GM12878 (cell line): Measurements from ENCODE around the gene GPC6. TPM values are rescaled to one million over a fixed set of nuclear protein-coding genes. Genes with fewer than 3 reads are reported as not detected.

Experiments
- ATAC-seq: fragments of 200-7000 bp; cut with Tn5 transposase; 3 replicates; pipeline ENCODE4 v1.9.1; 2020; ENCODE audit warnings: mild to moderate bottlenecking, moderate library complexity
- BruUV-seq: library from RNA; stranded (reverse); fragments of 400-500 nt; replicated peaks from 2 replicates; lab custom pipeline; 2021; lab: Mats Ljungman, UMichigan
- CTCF ChIA-PET: fragments of 300-600 bp; sonication (Branson Sonifier 250); formaldehyde crosslinking; extraction: SDS; loops from one replicate; lab custom pipeline; 2021; ENCODE audit warnings: inconsistent platforms; lab: Yijun Ruan, JAX
- POLR2A ChIA-PET: fragments of 350-600 bp; formaldehyde crosslinking; extraction: SDS; loops from one replicate; lab custom pipeline; 2021; ENCODE audit warnings: inconsistent platforms; lab: Charles Lee
- RAD21 ChIA-PET: fragments of 300-600 bp; sonication (Branson Sonifier 250); formaldehyde crosslinking; loops from one replicate; lab custom pipeline; 2023; ENCODE audit warnings: antibody characterized with exemption; ENCODE audit not compliant: unreplicated experiment; lab: Charles Lee
- SMC1A ChIA-PET: fragments of 300-600 bp; sonication (Branson Sonifier 250); formaldehyde crosslinking; loops from one replicate; lab custom pipeline; 2023; ENCODE audit not compliant: unreplicated experiment, uncharacterized antibody; lab: Charles Lee
- DNase-seq: peaks from one replicate; pipeline ENCODE4 v3.0.0-alpha.2; 2011; ENCODE audit warnings: low read depth, low spot score
- FAIRE-seq: peaks from 3 replicates; lab custom pipeline; 2011; peaks lifted over from hg19 to GRCh38; lab: Jason Lieb, UNC
- H2AFZ ChIP-seq: 2 replicates; pipeline ENCODE4 v1.6.0; 2011; ENCODE audit warnings: low read depth, low read length, control low read depth; ENCODE audit not compliant: control insufficient read depth
- H3K27ac ChIP-seq: 2 replicates; pipeline ENCODE4 v1.5.1; 2011; ENCODE audit warnings: control low read depth; ENCODE audit not compliant: control insufficient read depth, insufficient read depth
- H3K27me3 ChIP-seq, 2 experiments: replicated peaks in 1 of 2; 2 replicates each; pipeline versions ENCODE4 v1.6.0 to v1.6.1; 2011; ENCODE audit warnings: low read length in 1 of 2; ENCODE audit not compliant: control insufficient read depth in 2 of 2, insufficient read depth in 2 of 2
- H3K36me3 ChIP-seq, 2 experiments: 2 replicates each; pipeline ENCODE4 v1.5.1; 2011; ENCODE audit warnings: low read length in 1 of 2; ENCODE audit not compliant: control insufficient read depth in 2 of 2, insufficient read depth in 2 of 2
- H3K4me1 ChIP-seq: 2 replicates; pipeline ENCODE4 v1.6.1; 2011; ENCODE audit warnings: mild to moderate bottlenecking, low read length, moderate library complexity, mixed read lengths; ENCODE audit not compliant: control insufficient read depth, insufficient read depth
- H3K4me2 ChIP-seq: 2 replicates; pipeline ENCODE4 v1.6.0; 2011; ENCODE audit warnings: control low read depth; ENCODE audit not compliant: control insufficient read depth, insufficient read depth
- H3K4me3 ChIP-seq: fragments of 200-600 bp; sonication (generic); 2 replicates; pipeline ENCODE4 v1.5.1; 2016
- H3K79me2 ChIP-seq: 2 replicates; pipeline ENCODE4 v1.6.0; 2011; ENCODE audit warnings: low read length; ENCODE audit not compliant: control insufficient read depth, insufficient read depth
- H3K9ac ChIP-seq: 2 replicates; pipeline ENCODE4 v1.8.0; 2011; ENCODE audit warnings: low read length, control low read depth, mixed read lengths; ENCODE audit not compliant: control insufficient read depth, insufficient read depth
- H3K9me3 ChIP-seq: replicated peaks from 3 replicates; pipeline ENCODE4 v1.5.1; 2011; ENCODE audit warnings: mild to moderate bottlenecking, low read length; ENCODE audit not compliant: control insufficient read depth, insufficient read depth
- H4K20me1 ChIP-seq: 2 replicates; pipeline ENCODE4 v1.6.0; 2011; ENCODE audit not compliant: control insufficient read depth, insufficient read depth
- CBX3 ChIP-seq: fragments of 200-600 bp; sonication (generic); IDR thresholded peaks from 2 replicates; pipeline ENCODE4 v1.6.1; 2016; ENCODE audit warnings: low read depth, borderline replicate concordance
- CHD2 ChIP-seq: IDR thresholded peaks from 2 replicates; pipeline ENCODE4 v1.6.1; 2011; ENCODE audit warnings: low read depth, low read length, improper control_type of control experiment, borderline replicate concordance
- CREM ChIP-seq: IDR thresholded peaks from 2 replicates; pipeline ENCODE4 v1.6.1; 2014; ENCODE audit warnings: antibody characterized with exemption, low read depth
- DPF2 ChIP-seq: fragments of 450-650 bp; IDR thresholded peaks from 2 replicates; pipeline ENCODE4 v1.6.1; 2017; ENCODE audit warnings: mild to moderate bottlenecking
- JUNB ChIP-seq: IDR thresholded peaks from 2 replicates; pipeline ENCODE4 v1.6.1; 2016; ENCODE audit warnings: antibody characterized with exemption, mild to moderate bottlenecking
- MTA3 ChIP-seq: IDR thresholded peaks from 2 replicates; pipeline ENCODE4 v1.6.1; 2012; ENCODE audit warnings: low read length, inconsistent platforms, borderline replicate concordance
- MYB ChIP-seq: fragments of 150-350 bp; IDR thresholded peaks from 2 replicates; pipeline ENCODE4 v1.6.1; 2014; ENCODE audit warnings: mild to moderate bottlenecking, low read depth, low read length, borderline replicate concordance
- NFIC ChIP-seq: IDR thresholded peaks from 2 replicates; pipeline ENCODE4 v1.6.1; 2012; ENCODE audit warnings: low read depth, mild to moderate bottlenecking, inconsistent platforms, low read length, moderate library complexity
- SMARCA5 ChIP-seq: fragments of 450-650 bp; IDR thresholded peaks from 2 replicates; pipeline ENCODE4 v1.6.1; 2017; ENCODE audit warnings: mild to moderate bottlenecking
- TCF7 ChIP-seq: IDR thresholded peaks from 2 replicates; pipeline ENCODE4 v1.6.1; 2014; ENCODE audit warnings: antibody characterized with exemption, borderline replicate concordance
- ZZZ3 ChIP-seq: IDR thresholded peaks from 2 replicates; pipeline ENCODE4 v1.6.1; 2011; ENCODE audit warnings: low read depth; ENCODE audit not compliant: control insufficient read depth, insufficient read length
- WGBS: methylation state at CpG from one replicate; pipeline ENCODE4 v1.1.6; 2016; ENCODE audit warnings: low lambda C conversion rate; ENCODE audit not compliant: insufficient replicate concordance, insufficient coverage; ENCODE audit errors: missing lambda C conversion rate; 5-methylcytosine and 5-hydroxymethylcytosine counted together
- in situ Hi-C: fragments of 300-500 bp; cut with MboI; formaldehyde crosslinking; loops from 9 replicates; pipeline ENCODE4 v1.14.3; 2018; ENCODE audit warnings: mixed read lengths
- intact Hi-C: fragments of 100-400 bp; cut with micrococcal nuclease; formaldehyde crosslinking; loops from one replicate; pipeline ENCODE4 v1.14.2; 2022; ENCODE audit not compliant: unreplicated experiment
- polyA plus RNA-seq, 11 experiments: library from polyadenylated mRNA; depleted of rRNA in 4 of 11; unstranded in 6 of 11; stranded (reverse) in 5 of 11; fragments of >200 nt; fragmentation: Nextera tagmentation in 4 of 11; fragmentation: Illumina TruSeq in 1 of 11; extraction: Ambion mirVana in 4 of 11; extraction: Trizol in 1 of 11; gene quantifications; 1 replicate in 1 of 11; 2 replicates in 10 of 11; pipeline versions ENCODE4 v1.2.1 to v1.2.3, GENCODE V29; 2011 to 2016; ENCODE audit warnings: inconsistent platforms in 2 of 11, missing spikeins in 2 of 11, low read depth in 1 of 11
- total RNA-seq, 4 experiments: library from RNA; depleted of rRNA in 3 of 4; stranded (reverse); fragments of >200 nt in 3 of 4; fragmentation: Illumina TruSeq in 1 of 4; extraction: Trizol in 1 of 4; gene quantifications; 2 replicates each; pipeline versions ENCODE4 v1.2.1 to v1.2.3, GENCODE V29; 2013 to 2021
- TF ChIP-seq, protein P1 (sequence below): fragments of 450-650 bp; IDR thresholded peaks from 2 replicates; pipeline ENCODE4 v1.6.1; 2016; ENCODE audit warnings: mild to moderate bottlenecking, moderate library complexity, borderline replicate concordance

GPC6 gene
- total and polyA plus RNA-seq, 10 of the 15 experiments (the other 5 are each of a cell fraction or from before 2014, with no cell fraction given): 0.03 to 0.04 (median 0.03) TPM; not detected in 7

GRCh38 chr13:94227255-94227879, 1000.8 kb downstream of the GPC6 start (continued):
- TF ChIP-seq SMARCA5: no peak
- TF ChIP-seq MYB: no peak
- TF ChIP-seq DPF2: no peak
- no peak for TF ChIP-seq CHD2
- TF ChIP-seq, protein P1, sequence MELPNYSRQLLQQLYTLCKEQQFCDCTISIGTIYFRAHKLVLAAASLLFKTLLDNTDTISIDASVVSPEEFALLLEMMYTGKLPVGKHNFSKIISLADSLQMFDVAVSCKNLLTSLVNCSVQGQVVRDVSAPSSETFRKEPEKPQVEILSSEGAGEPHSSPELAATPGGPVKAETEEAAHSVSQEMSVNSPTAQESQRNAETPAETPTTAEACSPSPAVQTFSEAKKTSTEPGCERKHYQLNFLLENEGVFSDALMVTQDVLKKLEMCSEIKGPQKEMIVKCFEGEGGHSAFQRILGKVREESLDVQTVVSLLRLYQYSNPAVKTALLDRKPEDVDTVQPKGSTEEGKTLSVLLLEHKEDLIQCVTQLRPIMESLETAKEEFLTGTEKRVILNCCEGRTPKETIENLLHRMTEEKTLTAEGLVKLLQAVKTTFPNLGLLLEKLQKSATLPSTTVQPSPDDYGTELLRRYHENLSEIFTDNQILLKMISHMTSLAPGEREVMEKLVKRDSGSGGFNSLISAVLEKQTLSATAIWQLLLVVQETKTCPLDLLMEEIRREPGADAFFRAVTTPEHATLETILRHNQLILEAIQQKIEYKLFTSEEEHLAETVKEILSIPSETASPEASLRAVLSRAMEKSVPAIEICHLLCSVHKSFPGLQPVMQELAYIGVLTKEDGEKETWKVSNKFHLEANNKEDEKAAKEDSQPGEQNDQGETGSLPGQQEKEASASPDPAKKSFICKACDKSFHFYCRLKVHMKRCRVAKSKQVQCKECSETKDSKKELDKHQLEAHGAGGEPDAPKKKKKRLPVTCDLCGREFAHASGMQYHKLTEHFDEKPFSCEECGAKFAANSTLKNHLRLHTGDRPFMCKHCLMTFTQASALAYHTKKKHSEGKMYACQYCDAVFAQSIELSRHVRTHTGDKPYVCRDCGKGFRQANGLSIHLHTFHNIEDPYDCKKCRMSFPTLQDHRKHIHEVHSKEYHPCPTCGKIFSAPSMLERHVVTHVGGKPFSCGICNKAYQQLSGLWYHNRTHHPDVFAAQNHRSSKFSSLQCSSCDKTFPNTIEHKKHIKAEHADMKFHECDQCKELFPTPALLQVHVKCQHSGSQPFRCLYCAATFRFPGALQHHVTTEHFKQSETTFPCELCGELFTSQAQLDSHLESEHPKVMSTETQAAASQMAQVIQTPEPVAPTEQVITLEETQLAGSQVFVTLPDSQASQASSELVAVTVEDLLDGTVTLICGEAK: no peak
- TF ChIP-seq NFIC: no peak
- TF ChIP-seq ZZZ3: no peak
- no peak for TF ChIP-seq JUNB
- TF ChIP-seq, all 136 proteins: peak for 0

GRCh38 chr13:94228763-94229162, 1002.2 kb downstream of the GPC6 start:
- Histone ChIP-seq H3K4me1 (no peaks in the 10 kb centered on the region), H3K9me3 (no peaks in the 10 kb centered on the region), H3K79me2 (no peaks in the 10 kb centered on the region), H4K20me1 (no peaks in the 10 kb centered on the region), H3K27me3 (no peaks in the 10 kb centered on the region), H3K36me3 (no peaks in the 10 kb centered on the region), H3K9ac (no peak overlapping the region), H3K27ac (no peak overlapping the region), H3K4me2 (no peak overlapping the region), H3K4me3 (no peak overlapping the region), H2AFZ (no peak overlapping the region)
- in situ Hi-C loops: no loop called here
- ChIA-PET RAD21 (no interaction called here), CTCF (interaction anchor here (0.8 kb wide), 1 partner anchor 86 kb away, joined by 3 read pairs; no protein-coding TSS in a partner anchor), POLR2A (no interaction called here), SMC1A (no interaction called here)
- DNase-seq (no peak), ATAC-seq (no peak), FAIRE-seq (no peak)
- no TSS peak for BruUV-seq
- TF ChIP-seq CBX3: no peak
- TF ChIP-seq MTA3: no peak
- no peak for TF ChIP-seq TCF7
- no peak for TF ChIP-seq CREM
- intact Hi-C loops: no loop called here
- WGBS: 23% methylated on average over 1 of the region's 1 CpG
